Endodermal cell (in vitro differentiated cells): Measurements from ENCODE around the gene SEPTIN12. TPM values are rescaled to one million over a fixed set of nuclear protein-coding genes. Genes with fewer than 3 reads are reported as not detected.
"Not testable (repeated sequence)": the region's sequence is repeated elsewhere in the genome, so short reads cannot be mapped to it uniquely, and the experiment has no call there.

ENCODE experiments used
- DNase-seq: peaks from one replicate; pipeline ENCODE4 v3.0.0-alpha.2; 2017
- H3K27ac ChIP-seq: 2 replicates; pipeline ENCODE4 v1.5.1; 2013; ENCODE audit warnings: mild to moderate bottlenecking, low read depth, low read length, moderate library complexity
- H3K27me3 ChIP-seq: 2 replicates; pipeline ENCODE4 v1.6.1; 2013; ENCODE audit warnings: mild to moderate bottlenecking, low read length, moderate library complexity; ENCODE audit not compliant: insufficient read depth, control insufficient read depth, poor library complexity, severe bottlenecking
- H3K36me3 ChIP-seq: 2 replicates; pipeline ENCODE4 v1.7.0; 2013; ENCODE audit warnings: mild to moderate bottlenecking, low read length, moderate library complexity; ENCODE audit not compliant: control insufficient read depth, insufficient read depth
- H3K4me1 ChIP-seq: one replicate; pipeline ENCODE4 v1.7.0; 2013; ENCODE audit warnings: low read length; ENCODE audit not compliant: control insufficient read depth, insufficient read depth
- H3K4me3 ChIP-seq: 2 replicates; pipeline ENCODE4 v1.5.1; 2013; ENCODE audit warnings: mild to moderate bottlenecking, low read length, moderate library complexity
- H3K9ac ChIP-seq: 2 replicates; pipeline ENCODE4 v1.6.1; 2013; ENCODE audit warnings: mild to moderate bottlenecking, low read length, moderate library complexity; ENCODE audit not compliant: poor library complexity, severe bottlenecking; ENCODE audit errors: extremely low read depth
- H3K9me3 ChIP-seq: 2 replicates; pipeline ENCODE4 v1.6.1; 2013; ENCODE audit warnings: mild to moderate bottlenecking, low read length, moderate library complexity; ENCODE audit not compliant: control insufficient read depth
- H3K27ac Mint-ChIP-seq: 2 replicates; pipeline ENCODE4 v1.8.0; 2020; ENCODE audit warnings: mixed read lengths
- H3K27me3 Mint-ChIP-seq: 2 replicates; pipeline ENCODE4 v1.8.0; 2021; ENCODE audit warnings: mild to moderate bottlenecking, mixed read lengths; ENCODE audit not compliant: insufficient read depth
- H3K36me3 Mint-ChIP-seq: 2 replicates; pipeline ENCODE4 v1.8.0; 2020; ENCODE audit warnings: low read depth, mixed read lengths
- H3K4me1 Mint-ChIP-seq: 2 replicates; pipeline ENCODE4 v1.8.0; 2020; ENCODE audit warnings: mixed read lengths
- H3K4me3 Mint-ChIP-seq: 2 replicates; pipeline ENCODE4 v1.8.0; 2020; ENCODE audit warnings: mild to moderate bottlenecking, moderate library complexity, mixed read lengths
- H3K9me3 Mint-ChIP-seq: 2 replicates; pipeline ENCODE4 v1.8.0; 2020; ENCODE audit warnings: mild to moderate bottlenecking, mixed read lengths
- WGBS, 2 experiments: methylation state at CpG; one replicate each; pipeline versions ENCODE4 v1.1.5 to v1.1.7; 2013; ENCODE audit warnings: missing lambda C conversion rate in 2 of 2, mixed read lengths in 1 of 2; ENCODE audit not compliant: insufficient coverage in 1 of 2, insufficient read length in 1 of 2; 5-methylcytosine and 5-hydroxymethylcytosine counted together
- total RNA-seq, 2 donors: library from RNA; stranded (reverse); fragmentation: NEBNext Ultra II Directional in 1 of 2; extraction: Animal tissue kit (Norgen Biotek cat#: 25700) in 1 of 2; gene quantifications; 2 replicates in 1 of 2; 3 replicates in 1 of 2; pipeline ENCODE4 v1.2.1, GENCODE V29; 2021
- TF ChIP-seq, protein P1 (sequence below): fragments of 200-600 bp; sonication (generic); conservative IDR thresholded peaks from 2 replicates; pipeline ENCODE4 v1.5.0; 2021; ENCODE audit warnings: antibody characterized with exemption, mild to moderate bottlenecking

SEPTIN12 gene
- total RNA-seq, 2 donors from 2014 or later: 0.40 to 0.73 TPM

DNA sequence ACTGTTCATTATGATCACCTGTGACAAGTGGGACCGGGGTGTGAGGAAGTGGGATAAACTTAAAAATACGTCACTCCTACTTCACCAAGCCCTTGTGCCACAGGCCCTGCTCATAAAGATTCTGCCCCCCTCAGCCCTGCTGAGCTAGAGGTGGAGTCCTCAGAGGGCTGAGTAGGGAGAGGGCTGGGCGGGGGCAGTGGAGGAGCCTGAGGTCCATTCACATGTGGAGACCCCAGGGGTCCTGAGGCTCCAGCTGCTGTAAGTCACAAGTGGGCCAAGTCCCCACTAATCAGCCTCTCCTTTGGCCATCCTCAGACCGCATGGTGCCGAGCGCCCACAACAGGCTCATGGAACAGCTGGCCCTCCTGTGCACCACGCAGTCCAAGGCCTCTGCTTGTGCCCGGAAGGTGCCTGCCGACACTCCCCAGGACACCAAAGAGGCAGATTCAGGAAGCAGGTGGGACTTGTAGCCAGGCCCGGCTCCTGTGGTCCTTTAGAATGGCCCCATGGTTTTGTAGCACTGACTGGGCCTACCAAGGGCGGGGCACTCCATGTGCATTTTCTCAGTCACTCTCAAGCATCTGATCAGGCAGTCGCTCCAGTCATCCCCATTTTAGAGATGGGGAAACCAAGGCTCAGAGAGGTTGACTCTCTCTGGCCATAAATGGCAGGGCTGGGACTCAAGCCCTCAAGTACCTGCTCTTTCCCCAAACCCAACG is 43.4 kb downstream of the SEPTIN12 start:
- H3K27me3 Mint-ChIP-seq: peaks cover 1% of the 10 kb centered on the region
- WGBS, 2 experiments: 79 to 84% methylated on average over 7 to 11 of the region's 13 CpGs

DNA sequence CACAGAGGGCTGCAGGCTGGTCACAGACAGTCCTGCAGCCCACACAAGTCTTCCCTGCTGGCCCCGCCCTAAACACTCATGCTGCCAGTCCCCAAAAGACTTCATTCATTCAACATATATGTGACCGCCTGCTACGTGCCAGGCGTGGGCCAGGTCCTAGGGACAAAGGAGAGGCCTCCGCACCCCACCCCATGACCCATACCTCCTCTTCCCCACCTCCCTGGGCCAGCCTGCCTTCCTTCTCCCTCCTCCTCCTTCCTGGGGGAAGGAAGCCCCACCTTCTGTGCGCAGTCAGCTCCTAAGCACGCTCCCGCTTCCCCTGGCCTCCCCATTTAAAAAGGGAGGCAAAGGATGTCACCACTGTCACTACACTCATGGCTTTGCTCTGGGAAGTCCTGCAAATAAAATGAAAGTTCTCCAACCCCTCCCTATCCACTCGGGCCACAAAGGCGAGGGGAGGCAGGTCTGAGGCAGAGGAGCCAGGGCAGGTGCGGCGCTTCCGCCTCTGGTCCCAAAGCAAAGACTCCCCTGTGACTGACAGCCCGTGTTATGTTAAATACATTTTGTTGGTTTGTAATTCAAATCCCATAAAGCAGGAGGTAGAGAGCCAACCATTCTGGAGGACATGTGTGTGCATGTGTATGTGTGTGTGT is 44.8 kb downstream of the SEPTIN12 start:
- Histone ChIP-seq H3K27me3 (no peaks in the 10 kb centered on the region), H3K9me3 (no peaks in the 10 kb centered on the region), H3K4me1 (no peaks in the 10 kb centered on the region), H3K27ac (no peak overlapping the region), H3K9ac (no peak overlapping the region), H3K36me3 (no peaks in the 10 kb centered on the region), H3K4me3 (no peak overlapping the region)
- Mint-ChIP-seq H3K27ac (no peak overlapping the region), H3K4me3 (no peak overlapping the region), H3K4me1 (no peaks in the 10 kb centered on the region), H3K9me3 (no peaks in the 10 kb centered on the region), H3K36me3 (no peaks in the 10 kb centered on the region), H3K27me3 (peaks cover 1% of the 10 kb centered on the region)
- 84 to 89% methylated on average over 4 to 14 of the region's 14 CpGs for WGBS, 2 experiments
- TF ChIP-seq, protein P1, sequence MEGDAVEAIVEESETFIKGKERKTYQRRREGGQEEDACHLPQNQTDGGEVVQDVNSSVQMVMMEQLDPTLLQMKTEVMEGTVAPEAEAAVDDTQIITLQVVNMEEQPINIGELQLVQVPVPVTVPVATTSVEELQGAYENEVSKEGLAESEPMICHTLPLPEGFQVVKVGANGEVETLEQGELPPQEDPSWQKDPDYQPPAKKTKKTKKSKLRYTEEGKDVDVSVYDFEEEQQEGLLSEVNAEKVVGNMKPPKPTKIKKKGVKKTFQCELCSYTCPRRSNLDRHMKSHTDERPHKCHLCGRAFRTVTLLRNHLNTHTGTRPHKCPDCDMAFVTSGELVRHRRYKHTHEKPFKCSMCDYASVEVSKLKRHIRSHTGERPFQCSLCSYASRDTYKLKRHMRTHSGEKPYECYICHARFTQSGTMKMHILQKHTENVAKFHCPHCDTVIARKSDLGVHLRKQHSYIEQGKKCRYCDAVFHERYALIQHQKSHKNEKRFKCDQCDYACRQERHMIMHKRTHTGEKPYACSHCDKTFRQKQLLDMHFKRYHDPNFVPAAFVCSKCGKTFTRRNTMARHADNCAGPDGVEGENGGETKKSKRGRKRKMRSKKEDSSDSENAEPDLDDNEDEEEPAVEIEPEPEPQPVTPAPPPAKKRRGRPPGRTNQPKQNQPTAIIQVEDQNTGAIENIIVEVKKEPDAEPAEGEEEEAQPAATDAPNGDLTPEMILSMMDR: no peak
- no peak for DNase-seq

More for the DNA sequence above, 43.4 kb downstream of the SEPTIN12 start:
- Histone ChIP-seq H3K9ac (no peak overlapping the region), H3K27ac (no peak overlapping the region), H3K27me3 (no peaks in the 10 kb centered on the region), H3K9me3 (no peaks in the 10 kb centered on the region), H3K36me3 (no peaks in the 10 kb centered on the region), H3K4me3 (no peak overlapping the region), H3K4me1 (no peaks in the 10 kb centered on the region)
- Mint-ChIP-seq H3K36me3 (peaks cover 2% of the 10 kb centered on the region), H3K27ac (no peak overlapping the region), H3K4me1 (no peaks in the 10 kb centered on the region), H3K9me3 (no peaks in the 10 kb centered on the region), H3K4me3 (no peak overlapping the region)
- DNase-seq: no peak
- TF ChIP-seq, protein P1: no peak

DNA sequence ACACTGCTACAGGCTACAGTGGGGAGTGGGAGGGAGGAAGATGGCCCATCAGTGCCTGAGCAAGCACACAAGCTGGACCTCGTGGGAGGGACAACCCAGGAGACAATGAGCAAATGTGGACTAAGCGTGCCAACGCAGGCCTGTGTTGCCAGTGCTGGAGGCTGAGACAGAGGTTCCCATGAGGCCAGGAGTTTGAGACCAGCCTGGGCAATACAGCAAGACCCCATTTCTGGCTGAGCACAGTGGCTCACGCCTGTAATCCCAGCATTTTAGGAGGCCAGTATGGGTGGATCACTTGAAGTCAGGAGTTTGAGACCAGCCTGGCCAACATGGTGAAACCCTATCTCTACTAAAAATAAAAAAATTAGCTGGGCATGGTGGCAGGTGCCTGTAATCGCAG is 49.8 kb downstream of the SEPTIN12 start:
- not testable (repeated sequence) for H3K9ac ChIP-seq, H3K4me3 Mint-ChIP-seq, H3K4me3 ChIP-seq, H3K27ac ChIP-seq, H3K4me1 Mint-ChIP-seq, H3K4me1 ChIP-seq, H3K27me3 ChIP-seq, H3K27ac Mint-ChIP-seq, H3K36me3 ChIP-seq, H3K9me3 ChIP-seq, H3K27me3 Mint-ChIP-seq, DNase-seq, H3K9me3 Mint-ChIP-seq, H3K36me3 Mint-ChIP-seq
- 89% methylated on average over 5 of the region's 5 CpGs for WGBS, 2 experiments
